K562 (cell line): ENCODE measurements around the gene ZSCAN2. TPM values are rescaled to one million over a fixed set of nuclear protein-coding genes. Genes with fewer than 3 reads are reported as not detected.

Experiments
- CTBP1 ChIP-seq: fragments of 450-650 bp; IDR thresholded peaks from 2 replicates; pipeline ENCODE4 v1.6.1; 2016; ENCODE audit warnings: borderline replicate concordance
- ETS1 ChIP-seq: conservative IDR thresholded peaks from 2 replicates; pipeline ENCODE4 v1.6.1; 2011; ENCODE audit warnings: low read depth, mild to moderate bottlenecking, low read length; ENCODE audit not compliant: control insufficient read depth
- FOSL1 ChIP-seq: fragments of 200-800 bp; sonication (Bioruptor generic); conservative IDR thresholded peaks from 2 replicates; pipeline ENCODE4 v1.6.1; 2016; ENCODE audit warnings: missing genetic modification characterization, missing compliant biosample characterization
- FOXA3 ChIP-seq, 2 experiments: fragments of 450-650 bp in 1 of 2; sonication (generic) in 1 of 2; formaldehyde crosslinking; IDR thresholded peaks in 1 of 2; conservative IDR thresholded peaks in 1 of 2; 2 replicates each; pipeline versions ENCODE4 v1.4.0 to v1.8.0; 2020 to 2022; ENCODE audit warnings: mild to moderate bottlenecking in 2 of 2, missing genetic modification reagents in 1 of 2
- KAT7 ChIP-seq: sonication (generic); formaldehyde crosslinking; IDR thresholded peaks from 2 replicates; pipeline ENCODE4 v1.8.0; 2022; ENCODE audit warnings: missing genetic modification reagents, mild to moderate bottlenecking, borderline replicate concordance
- KLF16 ChIP-seq: IDR thresholded peaks from 2 replicates; pipeline ENCODE4 v1.6.1; 2016; ENCODE audit warnings: antibody characterized with exemption
- MAX ChIP-seq: sonication (generic); formaldehyde crosslinking; IDR thresholded peaks from 2 replicates; pipeline ENCODE4 v1.9.0; 2022; ENCODE audit warnings: mild to moderate bottlenecking, missing genetic modification reagents
- MAZ ChIP-seq, 2 experiments: fragments of 450-650 bp in 1 of 2; sonication (generic) in 1 of 2; formaldehyde crosslinking; IDR thresholded peaks in 1 of 2; conservative IDR thresholded peaks in 1 of 2; 2 replicates each; pipeline versions ENCODE4 v1.4.0 to v1.5.0; 2020; ENCODE audit warnings: mild to moderate bottlenecking in 1 of 2, missing genetic modification reagents in 1 of 2
- MNT ChIP-seq, 2 experiments: fragments of 450-650 bp; conservative IDR thresholded peaks; 2 replicates each; pipeline ENCODE4 v1.6.1; 2017; ENCODE audit warnings: mild to moderate bottlenecking in 2 of 2, moderate library complexity in 2 of 2
- MYC ChIP-seq, 2 experiments: fragments of 250-450 bp in 1 of 2; sonication (Bioruptor Pico) in 1 of 2; IDR thresholded peaks; 2 replicates each; pipeline versions ENCODE4 v1.5.1 to v1.6.1; 2012 to 2021; ENCODE audit warnings: low read depth in 2 of 2, borderline replicate concordance in 1 of 2, improper control_type of control experiment in 1 of 2, low read length in 1 of 2, mild to moderate bottlenecking in 1 of 2, moderate library complexity in 1 of 2
- MYNN ChIP-seq, 2 experiments: sonication (generic); formaldehyde crosslinking in 1 of 2; IDR thresholded peaks; 2 replicates each; pipeline versions ENCODE4 v1.5.0 to v1.6.1; 2016 to 2020; ENCODE audit warnings: antibody characterized with exemption in 1 of 2, missing genetic modification reagents in 1 of 2
- NFE2 ChIP-seq: IDR thresholded peaks from 2 replicates; pipeline ENCODE4 v1.6.1; 2014; ENCODE audit warnings: antibody characterized with exemption, low read depth
- NR2F6 ChIP-seq: fragments of 450-650 bp; formaldehyde crosslinking; IDR thresholded peaks from 2 replicates; pipeline ENCODE4 v1.4.0; 2020; ENCODE audit warnings: mild to moderate bottlenecking
- RAD21 ChIP-seq, 2 experiments: fragments of 250-450 bp in 1 of 2; fragments of 450-650 bp in 1 of 2; sonication (Bioruptor Pico) in 1 of 2; formaldehyde crosslinking in 1 of 2; IDR thresholded peaks in 1 of 2; conservative IDR thresholded peaks in 1 of 2; 2 replicates each; pipeline versions ENCODE4 v1.4.0 to v1.8.0; 2020 to 2022; ENCODE audit warnings: mild to moderate bottlenecking in 2 of 2, moderate library complexity in 1 of 2
- RBBP5 ChIP-seq: fragments of 200-600 bp; sonication (generic); IDR thresholded peaks from 2 replicates; pipeline ENCODE4 v1.6.1; 2012; ENCODE audit warnings: borderline replicate concordance, mild to moderate bottlenecking, low read length, control low read depth, inconsistent platforms; ENCODE audit not compliant: insufficient read depth, poor library complexity, severe bottlenecking
- RCOR1 ChIP-seq, 2 experiments: IDR thresholded peaks; 2 replicates each; pipeline ENCODE4 v1.6.1; 2012; ENCODE audit warnings: low read depth in 2 of 2, low read length in 2 of 2, borderline replicate concordance in 1 of 2, improper control_type of control experiment in 1 of 2
- SMC3 ChIP-seq: conservative IDR thresholded peaks from 2 replicates; pipeline ENCODE4 v1.6.1; 2011; ENCODE audit warnings: low read depth, low read length, improper control_type of control experiment; ENCODE audit not compliant: insufficient read depth
- STAG1 ChIP-seq: sonication (generic); formaldehyde crosslinking; IDR thresholded peaks from 2 replicates; pipeline ENCODE4 v1.5.0; 2020; ENCODE audit warnings: missing genetic modification reagents, borderline replicate concordance
- VEZF1 ChIP-seq: fragments of 200-800 bp; sonication (Bioruptor generic); IDR thresholded peaks from 2 replicates; pipeline ENCODE4 v1.6.1; 2017; ENCODE audit warnings: missing genetic modification characterization, missing compliant biosample characterization
- polyA plus RNA-seq, 8 experiments: library from polyadenylated mRNA; depleted of rRNA in 4 of 8; stranded (reverse) in 5 of 8; unstranded in 3 of 8; fragments of >200 nt; fragmentation: Nextera tagmentation in 2 of 8; fragmentation: Illumina TruSeq in 1 of 8; extraction: Ambion mirVana in 2 of 8; extraction: Trizol in 1 of 8; gene quantifications; 2 replicates each; pipeline versions ENCODE4 v1.2.1 to v1.2.3, GENCODE V29; 2011 to 2014; ENCODE audit warnings: inconsistent platforms in 1 of 8, missing spikeins in 1 of 8
- total RNA-seq, 7 experiments: library from RNA; depleted of rRNA in 6 of 7; stranded (reverse); fragments of >200 nt in 6 of 7; fragmentation: Illumina TruSeq in 2 of 7; extraction: Trizol in 2 of 7; gene quantifications; 2 replicates each; pipeline versions ENCODE4 v1.2.1 to v1.2.3, GENCODE V29; 2011 to 2021; ENCODE audit warnings: low replicate concordance in 1 of 7

The ZSCAN2 gene
- total and polyA plus RNA-seq, 9 of the 15 experiments (the other 6 are each of a cell fraction or from before 2014, with no cell fraction given), result 1.7 to 14.2 (median 6.6) TPM

GRCh38 chr15:84588053-84588874 lies 12.5 kb upstream of the ZSCAN2 start (continued):
- 0 out of 4 replicates have a peak, but pooled peaks of 1 of the 2 experiments have one; percentile 14 for TF ChIP-seq MNT (conservative IDR thresholded peaks at IDR 0.05)
- TF ChIP-seq CTBP1, result no peak
- no peak for TF ChIP-seq ETS1
- peak; percentile 92 for TF ChIP-seq VEZF1 (CRISPR knock-in tag)
- peak in 1 of 2 experiments; percentile 57; a peak in 2 of 4 replicates for TF ChIP-seq MAZ (CRISPR knock-in tag; conservative IDR thresholded peaks at IDR 0.05 in 1 of 2, IDR thresholded peaks at IDR 0.05 in 1 of 2)
- no peak for TF ChIP-seq NR2F6 (CRISPR knock-in tag)
- peak; percentile 71 to 79 for TF ChIP-seq RAD21 (CRISPR knock-in tag; conservative IDR thresholded peaks at IDR 0.05 in 1 of 2, IDR thresholded peaks at IDR 0.05 in 1 of 2)
- peak; percentile 64; the same call in 1 of the 2 replicates for TF ChIP-seq MYNN (IDR thresholded peaks at IDR 0.05)
- TF ChIP-seq MYNN (CRISPR knock-in tag; IDR thresholded peaks at IDR 0.05), result no peak
- TF ChIP-seq MAX (CRISPR knock-in tag), result no peak
- TF ChIP-seq SMC3, result peak; percentile 76
- peak; percentile 37 for TF ChIP-seq FOSL1
- TF ChIP-seq RBBP5, result no peak
- 0 out of 2 replicates have a peak, but pooled peaks have one; percentile 20 for TF ChIP-seq KLF16
- 0 out of 2 replicates have a peak, but pooled peaks have one; percentile 26 for TF ChIP-seq MYC (IDR thresholded peaks at IDR 0.05; ENCODE audit: low read depth, low read length)
- TF ChIP-seq MYC (CRISPR knock-in tag; IDR thresholded peaks at IDR 0.05; ENCODE audit: borderline replicate concordance, low read depth), result no peak
- TF ChIP-seq KAT7 (CRISPR knock-in tag), result no peak
- peak; percentile 17; the same call in 1 of the 2 replicates for TF ChIP-seq NFE2
- 0 out of 4 replicates have a peak, but pooled peaks of 1 of the 2 experiments have one; percentile 9 for TF ChIP-seq RCOR1 (IDR thresholded peaks at IDR 0.05; ENCODE audit: borderline replicate concordance in 1 of 2, low read depth in 2 of 2, low read length in 2 of 2)
- TF ChIP-seq FOXA3 (CRISPR knock-in tag; conservative IDR thresholded peaks at IDR 0.05 in 1 of 2, IDR thresholded peaks at IDR 0.05 in 1 of 2), result no peak
- peak; percentile 79; the same call in 1 of the 2 replicates for TF ChIP-seq STAG1 (CRISPR knock-in tag)
